Measurements from ENCODE around the gene GTF2H1.

The GTF2H1 gene

GRCh38 chr11:18361154-18361553, 38.8 kb downstream of the GTF2H1 start:
- no peaks in the 10 kb centered on the region for H3K27me3 ChIP-seq (ENCODE audit: insufficient read depth, low read depth, severe bottlenecking)
- H3K9me3 ChIP-seq (ENCODE audit: severe bottlenecking): no peaks in the 10 kb centered on the region
- no peak for DNase-seq
- H3K27ac ChIP-seq: no peak overlapping the region
- H3K36me3 ChIP-seq: peaks cover 65% of the 10 kb centered on the region
- TF ChIP-seq, protein P1, sequence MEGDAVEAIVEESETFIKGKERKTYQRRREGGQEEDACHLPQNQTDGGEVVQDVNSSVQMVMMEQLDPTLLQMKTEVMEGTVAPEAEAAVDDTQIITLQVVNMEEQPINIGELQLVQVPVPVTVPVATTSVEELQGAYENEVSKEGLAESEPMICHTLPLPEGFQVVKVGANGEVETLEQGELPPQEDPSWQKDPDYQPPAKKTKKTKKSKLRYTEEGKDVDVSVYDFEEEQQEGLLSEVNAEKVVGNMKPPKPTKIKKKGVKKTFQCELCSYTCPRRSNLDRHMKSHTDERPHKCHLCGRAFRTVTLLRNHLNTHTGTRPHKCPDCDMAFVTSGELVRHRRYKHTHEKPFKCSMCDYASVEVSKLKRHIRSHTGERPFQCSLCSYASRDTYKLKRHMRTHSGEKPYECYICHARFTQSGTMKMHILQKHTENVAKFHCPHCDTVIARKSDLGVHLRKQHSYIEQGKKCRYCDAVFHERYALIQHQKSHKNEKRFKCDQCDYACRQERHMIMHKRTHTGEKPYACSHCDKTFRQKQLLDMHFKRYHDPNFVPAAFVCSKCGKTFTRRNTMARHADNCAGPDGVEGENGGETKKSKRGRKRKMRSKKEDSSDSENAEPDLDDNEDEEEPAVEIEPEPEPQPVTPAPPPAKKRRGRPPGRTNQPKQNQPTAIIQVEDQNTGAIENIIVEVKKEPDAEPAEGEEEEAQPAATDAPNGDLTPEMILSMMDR (IDR thresholded peaks at IDR 0.05; ENCODE audit: low read depth, low read length): no peak
- H3K4me3 ChIP-seq (ENCODE audit: low read depth, low read length): no peak overlapping the region

DNA sequence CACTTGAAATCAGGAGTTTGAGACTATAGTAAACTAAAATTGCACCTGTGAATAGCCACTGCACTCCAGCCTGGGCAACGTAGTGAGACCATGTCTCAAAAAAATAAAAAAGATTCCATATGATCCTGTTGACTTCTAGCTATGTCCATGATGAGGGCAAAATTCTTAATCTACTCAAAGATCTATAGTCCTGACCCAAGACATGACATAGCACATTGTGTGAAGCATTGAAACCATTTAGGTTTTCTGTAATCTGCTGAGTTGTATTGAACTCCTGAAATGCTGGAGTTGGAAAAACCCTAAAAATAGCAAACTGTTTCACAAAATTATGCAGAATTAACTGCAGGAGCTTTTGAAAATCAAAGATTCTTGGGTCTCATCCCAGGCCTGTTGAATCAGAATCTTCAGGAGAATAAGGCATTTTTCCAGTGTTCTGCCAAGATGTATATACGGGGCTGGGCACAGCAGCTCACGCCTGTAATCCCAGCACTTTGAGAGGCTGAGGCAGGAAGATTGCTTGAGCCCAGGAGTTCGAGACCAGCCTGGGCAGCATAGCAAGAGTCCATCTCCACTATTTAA, 42.2 kb downstream of the GTF2H1 start:
- Histone ChIP-seq H3K36me3 (peaks cover 56% of the 10 kb centered on the region), H3K4me3 (ENCODE audit: low read depth, low read length) (no peak overlapping the region), H3K27me3 (ENCODE audit: insufficient read depth, low read depth, severe bottlenecking) (no peaks in the 10 kb centered on the region), H3K9me3 (ENCODE audit: severe bottlenecking) (no peaks in the 10 kb centered on the region), H3K27ac (no peak overlapping the region)
- TF ChIP-seq, protein P1 (IDR thresholded peaks at IDR 0.05; ENCODE audit: low read depth, low read length): no peak
- DNase-seq: no peak

DNA sequence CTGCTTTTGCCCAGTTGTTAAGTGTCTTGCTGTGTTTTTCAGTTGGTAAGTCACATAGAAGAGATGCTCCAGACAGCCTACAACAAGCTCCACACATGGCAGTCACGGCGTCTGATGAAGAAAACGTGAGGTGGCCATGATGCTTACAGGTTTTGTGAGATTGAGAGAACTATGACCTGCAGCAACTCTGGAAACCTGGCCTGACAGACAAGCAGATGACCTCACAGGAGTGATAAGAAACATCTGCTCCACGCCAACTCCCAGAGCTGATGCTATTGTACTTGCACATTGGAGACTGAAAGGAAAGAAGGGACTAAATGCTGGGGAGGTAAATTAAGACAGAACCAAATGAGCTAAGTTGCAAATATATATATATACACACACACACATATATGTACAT, 43.4 kb downstream of the GTF2H1 start:
- no peak overlapping the region for H3K4me3 ChIP-seq (ENCODE audit: low read depth, low read length)
- H3K9me3 ChIP-seq (ENCODE audit: severe bottlenecking): no peaks in the 10 kb centered on the region
- no peak for DNase-seq
- H3K36me3 ChIP-seq: peaks cover 56% of the 10 kb centered on the region
- TF ChIP-seq, protein P1 (IDR thresholded peaks at IDR 0.05; ENCODE audit: low read depth, low read length): no peak
- H3K27me3 ChIP-seq (ENCODE audit: insufficient read depth, low read depth, severe bottlenecking): no peaks in the 10 kb centered on the region
- H3K27ac ChIP-seq: no peak overlapping the region

DNA sequence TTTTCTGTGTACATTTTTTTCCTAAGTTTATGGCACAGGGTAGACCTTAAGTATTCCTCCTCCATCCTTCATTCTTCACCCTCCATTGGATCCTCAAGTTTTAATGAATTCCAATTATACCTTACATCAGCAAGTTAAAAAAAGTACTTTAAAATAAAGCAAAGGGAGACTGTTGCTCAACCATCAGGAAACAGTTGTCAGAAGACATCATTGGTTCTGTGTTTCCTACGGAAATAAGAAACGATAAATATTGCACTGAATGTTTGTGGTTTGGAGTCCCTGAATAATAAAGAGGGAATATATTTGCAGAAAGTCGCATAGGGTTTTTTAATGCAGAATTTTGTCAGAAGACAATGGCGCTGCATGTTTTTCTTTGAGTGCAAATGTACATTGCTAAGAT, 43.9 kb downstream of the GTF2H1 start:
- TF ChIP-seq, protein P1 (IDR thresholded peaks at IDR 0.05; ENCODE audit: low read depth, low read length): no peak
- Histone ChIP-seq H3K36me3 (peaks cover 50% of the 10 kb centered on the region), H3K4me3 (ENCODE audit: low read depth, low read length) (no peak overlapping the region), H3K9me3 (ENCODE audit: severe bottlenecking) (no peaks in the 10 kb centered on the region), H3K27me3 (ENCODE audit: insufficient read depth, low read depth, severe bottlenecking) (no peaks in the 10 kb centered on the region), H3K27ac (no peak overlapping the region)
- no peak for DNase-seq

- no peak overlapping the region for H3K27ac ChIP-seq
- TF ChIP-seq, protein P1 (IDR thresholded peaks at IDR 0.05; ENCODE audit: low read depth, low read length): no peak
- H3K9me3 ChIP-seq (ENCODE audit: severe bottlenecking): no peaks in the 10 kb centered on the region
- no peak for DNase-seq
- H3K27me3 ChIP-seq (ENCODE audit: insufficient read depth, low read depth, severe bottlenecking): no peaks in the 10 kb centered on the region
- H3K36me3 ChIP-seq: peaks cover 41% of the 10 kb centered on the region
- no peak overlapping the region for H3K4me3 ChIP-seq (ENCODE audit: low read depth, low read length)
Observed at GRCh38 chr11:18367431-18367830, 45.1 kb downstream of the GTF2H1 start.

DNA sequence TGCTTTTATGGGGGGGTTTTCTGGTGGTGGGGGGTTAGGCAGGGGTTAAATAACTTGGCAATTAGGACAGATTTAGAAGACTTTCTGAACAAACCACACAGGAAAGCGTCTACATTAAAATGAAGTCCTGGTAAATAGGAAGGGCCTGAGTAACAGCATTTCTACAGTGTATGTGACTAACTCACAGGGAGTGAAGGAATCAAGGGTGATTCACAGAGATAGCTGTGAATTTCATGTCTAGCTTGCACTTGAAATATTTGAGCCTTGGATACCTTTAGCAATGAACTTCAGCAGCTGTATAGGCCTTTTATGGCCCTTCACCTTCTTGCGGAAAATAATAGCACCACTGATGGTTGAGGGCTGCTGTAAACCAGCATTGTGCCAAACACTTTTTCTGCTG, 45.9 kb downstream of the GTF2H1 start:
- no peak for DNase-seq
- H3K36me3 ChIP-seq: peaks cover 36% of the 10 kb centered on the region
- H3K9me3 ChIP-seq (ENCODE audit: severe bottlenecking): no peaks in the 10 kb centered on the region
- TF ChIP-seq, protein P1 (IDR thresholded peaks at IDR 0.05; ENCODE audit: low read depth, low read length): no peak
- H3K4me3 ChIP-seq (ENCODE audit: low read depth, low read length): no peak overlapping the region
- H3K27ac ChIP-seq: no peak overlapping the region
- no peaks in the 10 kb centered on the region for H3K27me3 ChIP-seq (ENCODE audit: insufficient read depth, low read depth, severe bottlenecking)

Measured in WERI-Rb-1 (cell line).